DMS53 treated with DMSO at 0.1 percent for 48 hours (cell line): ENCODE measurements around the gene HOXC9.

Source experiments
- DNase-seq: peaks from one replicate; lab custom pipeline; 2025; ENCODE audit not compliant: unreplicated experiment; lab: John Stamatoyannopoulos, UW

HOXC9 gene

GRCh38 chr12:53963005-53963404 lies 37.0 kb upstream of the HOXC9 start:
- DNase-seq: no peak

DNA sequence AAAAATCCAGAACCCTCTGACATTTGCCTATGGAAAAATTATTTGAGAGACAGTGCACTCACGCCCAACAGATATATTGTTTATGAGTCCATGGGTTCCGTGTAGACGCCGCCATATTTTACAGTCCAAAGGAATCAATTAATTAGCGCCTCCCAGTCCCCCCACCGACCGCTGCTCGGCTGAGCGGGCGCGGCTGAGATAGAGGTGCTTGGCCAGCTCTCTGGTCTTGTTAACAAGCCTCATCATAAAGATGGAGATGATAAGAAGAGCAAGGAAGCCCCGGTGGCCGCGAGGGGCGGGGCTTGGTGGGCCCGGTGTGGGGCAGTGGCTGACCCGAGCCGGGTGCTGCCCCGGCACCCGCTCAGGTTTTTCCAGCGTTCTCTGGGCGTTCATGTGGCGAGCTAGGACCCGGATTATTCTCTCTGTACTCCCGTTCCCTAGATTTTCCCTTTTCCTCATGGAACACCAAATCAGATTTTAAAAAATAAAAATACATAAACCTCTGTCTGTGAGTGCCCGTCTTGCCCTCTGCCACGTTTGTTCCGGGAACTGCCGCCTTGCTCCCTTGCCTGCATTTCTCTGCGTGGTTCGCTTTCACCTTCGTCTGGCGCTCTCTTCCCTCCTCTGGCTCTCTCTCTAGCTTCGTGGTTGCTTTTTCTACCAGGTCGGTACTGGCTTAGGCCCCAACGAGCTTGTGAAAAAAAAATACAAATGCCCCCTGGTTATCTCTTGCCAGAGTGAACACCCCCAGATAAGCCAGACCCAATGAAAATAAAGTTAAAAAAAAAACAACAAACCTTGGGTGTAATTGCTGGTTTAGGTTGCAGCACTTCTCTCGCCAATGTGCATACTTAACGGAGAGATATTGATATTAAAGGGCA lies 36.3 kb upstream of the HOXC9 start:
- DNase-seq: no peak

- DNase-seq: no peak
Measured at GRCh38 chr12:53964315-53964713, 35.6 kb upstream of the HOXC9 start.

DNA sequence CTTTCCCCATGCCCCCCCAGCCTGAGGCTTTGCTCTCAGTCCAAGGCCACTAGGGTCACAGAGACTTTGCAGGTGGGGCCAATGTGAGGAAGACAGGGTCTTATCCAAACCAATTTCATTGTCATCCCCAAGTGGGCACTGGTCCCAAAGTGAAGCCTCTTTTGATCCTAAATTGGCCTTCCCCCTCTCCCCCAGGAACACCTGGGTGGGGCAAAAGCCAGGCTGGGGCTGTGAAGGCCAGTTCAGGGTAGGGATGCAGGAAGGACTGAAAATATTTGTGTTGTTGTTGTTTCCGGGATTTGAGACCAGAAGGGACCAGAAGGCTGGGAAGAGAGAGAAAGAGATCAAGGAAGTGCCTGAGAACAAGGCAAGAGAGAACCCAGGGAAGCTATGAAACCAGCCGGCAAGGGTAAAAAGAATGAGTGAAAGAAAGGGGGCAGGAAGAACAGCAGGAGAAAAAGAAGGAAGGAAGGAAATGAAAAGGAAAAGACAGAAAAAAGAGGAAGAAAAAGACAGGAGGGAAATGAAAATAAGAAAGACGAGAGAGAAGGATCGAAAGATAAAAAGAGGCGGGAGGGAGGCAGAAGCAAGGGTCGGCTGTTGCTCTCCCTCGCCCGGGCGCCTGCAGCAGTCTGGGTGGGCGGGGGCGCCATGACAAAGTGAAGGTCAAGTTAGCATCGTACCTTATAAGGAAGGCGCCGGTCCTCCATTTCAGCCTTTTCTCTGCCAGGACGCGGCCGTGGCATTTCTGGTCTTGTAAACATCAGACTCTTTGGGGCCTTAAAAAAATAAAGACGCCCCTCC lies 34.5 kb upstream of the HOXC9 start:
- DNase-seq: no peak

DNA sequence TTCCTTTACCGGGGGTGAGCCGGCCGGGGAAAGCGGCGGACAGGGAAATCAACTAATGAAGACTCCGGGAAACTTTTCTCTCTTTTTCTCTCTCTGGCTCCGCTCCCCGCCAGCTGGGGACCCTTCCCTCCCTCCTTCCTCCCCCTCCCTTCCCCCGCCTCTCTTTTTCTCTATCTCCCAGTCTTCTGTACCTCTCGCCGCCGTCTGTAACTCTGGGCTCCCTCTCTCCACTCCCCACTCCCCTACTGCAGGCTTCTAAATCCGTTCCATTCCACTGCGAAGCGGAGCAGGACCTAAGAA lies 33.9 kb upstream of the HOXC9 start:
- DNase-seq: no peak

- DNase-seq: no peak
Measured at GRCh38 chr12:53966385-53967133, 33.4 kb upstream of the HOXC9 start.

DNA sequence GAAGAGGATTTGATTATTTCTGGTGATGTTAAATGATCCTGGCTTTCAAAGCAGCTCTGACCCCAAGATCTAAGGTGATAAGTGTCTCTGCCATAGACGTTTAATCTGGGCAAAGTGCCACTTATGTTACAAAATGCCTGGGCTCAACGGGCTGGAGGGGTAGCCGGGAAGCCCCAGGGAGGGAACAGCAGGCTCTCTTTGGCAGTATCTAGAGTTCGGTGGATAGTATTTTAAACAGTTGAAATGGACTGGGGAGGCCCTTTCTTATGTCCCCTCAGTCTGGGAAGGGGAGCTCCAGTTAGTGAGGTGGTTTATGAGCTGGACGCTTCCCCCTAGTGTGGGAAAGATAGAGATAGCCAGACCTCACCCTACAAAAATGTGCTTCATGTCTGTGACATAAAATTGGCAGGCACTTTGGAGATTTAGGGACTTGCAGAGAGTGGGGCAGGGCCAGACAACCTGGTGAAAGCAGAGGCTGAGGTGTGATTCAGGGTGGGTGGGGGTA lies 32.5 kb upstream of the HOXC9 start:
- DNase-seq: no peak

- DNase-seq: no peak
Measured at GRCh38 chr12:53968214-53969127, 31.5 kb upstream of the HOXC9 start.

GRCh38 chr12:53969588-53970259 lies 30.2 kb upstream of the HOXC9 start:
- DNase-seq: no peak

- no peak for DNase-seq
Measured at GRCh38 chr12:53970451-53970850, 29.5 kb upstream of the HOXC9 start.

DNA sequence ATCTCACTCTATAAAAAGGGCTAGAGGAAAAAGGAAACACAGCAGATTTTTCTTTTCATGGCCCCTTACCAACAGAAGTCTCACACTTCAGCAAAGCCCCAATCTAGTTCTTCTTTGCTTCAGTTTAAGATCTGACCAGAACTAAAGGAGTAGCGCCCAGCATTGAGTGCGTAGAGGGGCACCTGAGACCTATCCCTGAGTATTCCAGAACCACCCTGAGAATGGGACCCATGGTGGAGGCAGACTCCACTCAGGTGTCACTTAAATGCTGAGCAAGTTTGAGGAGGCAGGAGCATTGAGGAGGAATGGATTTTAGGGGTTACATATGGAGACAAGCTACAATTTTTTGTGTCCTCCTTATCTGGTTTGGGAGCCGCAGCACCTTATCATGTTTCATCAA lies 28.8 kb upstream of the HOXC9 start:
- DNase-seq: no peak

GRCh38 chr12:53971686-53972085 lies 28.3 kb upstream of the HOXC9 start:
- no peak for DNase-seq

- no peak for DNase-seq
Measured at GRCh38 chr12:53972152-53972702, 27.7 kb upstream of the HOXC9 start.

DNA sequence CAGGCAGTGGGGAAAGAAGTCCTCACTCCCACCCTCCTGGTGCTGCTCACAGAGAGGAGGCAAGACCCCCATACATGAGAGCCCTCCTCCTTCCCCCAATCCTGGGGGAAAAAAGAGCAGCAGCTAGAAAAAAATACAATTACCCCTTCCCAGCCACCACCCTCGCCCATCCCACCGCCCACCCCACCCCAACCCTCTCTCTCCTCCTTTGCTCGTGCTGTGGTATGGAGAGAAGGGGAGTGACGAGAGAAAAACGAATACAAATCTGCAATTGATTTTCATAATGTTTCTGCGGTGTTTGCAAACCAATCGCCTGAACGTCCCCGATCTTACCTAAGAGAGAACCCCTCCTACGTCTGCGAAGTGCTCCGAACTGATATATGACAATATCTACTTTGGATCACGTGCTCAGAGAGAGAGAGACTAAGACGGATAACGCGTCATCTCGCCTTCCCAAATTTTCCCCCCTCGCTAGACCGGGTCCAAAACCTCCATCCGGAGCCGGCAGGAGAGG lies 27.2 kb upstream of the HOXC9 start, which contains the start of gene HOXC11:
Gene HOXC11, plus strand, starts transcription at position 405 of the 514 bp plus-strand sequence. CDS start 116 bp downstream, outside the sequence.
- DNase-seq: no peak

GRCh38 chr12:53973236-53974042 lies 26.5 kb upstream of the HOXC9 start:
- no peak for DNase-seq

GRCh38 chr12:53974084-53975063 lies 25.6 kb upstream of the HOXC9 start, which contains the start of gene HOTAIR:
HOTAIR (minus strand) TSS chr12:53974954.
- no peak for DNase-seq

- DNase-seq: no peak
Measured at GRCh38 chr12:53975064-53975471, 24.9 kb upstream of the HOXC9 start.
